IMR-90 (cell line): ENCODE data around the gene MCF2L2. TPM values are rescaled to one million over a fixed set of nuclear protein-coding genes. Genes with fewer than 3 reads are reported as not detected.
A peak's percentile ranks its signal among the peaks of the same experiment; 100 is the strongest.
"Not testable (repeated sequence)": the region's sequence is repeated elsewhere in the genome, so short reads cannot be mapped to it uniquely, and the experiment has no call there.

ENCODE experiments used
- ATAC-seq: fragments of 200-7000 bp; cut with Tn5 transposase; 2 replicates; pipeline ENCODE4 v1.9.1; 2020; ENCODE audit warnings: low read depth, mild to moderate bottlenecking, moderate library complexity
- BruUV-seq: library from RNA; stranded (reverse); fragments of 400-500 nt; replicated peaks from 2 replicates; lab custom pipeline; 2021; lab: Mats Ljungman, UMichigan
- CTCF ChIA-PET: fragments of 300-600 bp; formaldehyde crosslinking; extraction: SDS; loops from one replicate; lab custom pipeline; 2021; ENCODE audit warnings: antibody characterized with exemption; lab: Yijun Ruan, JAX
- POLR2A ChIA-PET: fragments of 300-600 bp; sonication (Branson Sonifier 250); formaldehyde crosslinking; loops from one replicate; lab custom pipeline; 2022; ENCODE audit warnings: antibody characterized with exemption; ENCODE audit not compliant: unreplicated experiment; lab: Charles Lee
- DNase-seq: peaks from one replicate; pipeline ENCODE4 v3.0.0; 2013
- H2AFZ ChIP-seq: replicated peaks from 2 replicates; pipeline ENCODE3; 2013; ENCODE audit warnings: low read length, mild to moderate bottlenecking; ENCODE audit not compliant: poor library complexity
- H2AK5ac ChIP-seq: 2 replicates; pipeline ENCODE4 v1.6.1; 2013; ENCODE audit warnings: low read depth, low read length, inconsistent platforms
- H2AK9ac ChIP-seq: replicated peaks from 2 replicates; pipeline ENCODE3; 2013; ENCODE audit warnings: mild to moderate bottlenecking, low read depth, low read length, moderate library complexity; ENCODE audit not compliant: poor library complexity
- H2BK120ac ChIP-seq: 2 replicates; pipeline ENCODE4 v1.6.1; 2013; ENCODE audit warnings: low read depth, low read length, inconsistent platforms
- H2BK15ac ChIP-seq: 3 replicates; pipeline ENCODE4 v1.6.1; 2013; ENCODE audit warnings: low read depth, low read length, inconsistent platforms
- H2BK20ac ChIP-seq: 2 replicates; pipeline ENCODE4 v1.6.1; 2013; ENCODE audit warnings: low read depth, mild to moderate bottlenecking, inconsistent platforms, low read length, moderate library complexity
- H2BK5ac ChIP-seq: 2 replicates; pipeline ENCODE4 v1.6.1; 2013; ENCODE audit warnings: mild to moderate bottlenecking, low read depth, low read length, inconsistent platforms; ENCODE audit not compliant: poor library complexity, severe bottlenecking
- H3K14ac ChIP-seq: replicated peaks from 2 replicates; pipeline ENCODE4 v1.6.1; 2013; ENCODE audit warnings: low read depth, low read length, inconsistent platforms
- H3K18ac ChIP-seq: 2 replicates; pipeline ENCODE4 v1.6.1; 2013; ENCODE audit warnings: low read depth, low read length, control low read depth
- H3K23ac ChIP-seq: 2 replicates; pipeline ENCODE4 v1.6.1; 2013; ENCODE audit warnings: low read depth, low read length, inconsistent platforms
- H3K27ac ChIP-seq: 2 replicates; pipeline ENCODE4 v1.5.1; 2013; ENCODE audit warnings: mild to moderate bottlenecking, control low read depth, low read length; ENCODE audit not compliant: insufficient read depth
- H3K27me3 ChIP-seq: 2 replicates; pipeline ENCODE4 v1.6.1; 2013; ENCODE audit warnings: low read length; ENCODE audit not compliant: control insufficient read depth, insufficient read depth
- H3K36me3 ChIP-seq: 2 replicates; pipeline ENCODE4 v1.6.1; 2013; ENCODE audit warnings: low read length, mixed read lengths; ENCODE audit not compliant: control insufficient read depth, insufficient read depth
- H3K4ac ChIP-seq: 2 replicates; pipeline ENCODE4 v1.6.1; 2013; ENCODE audit warnings: low read depth, low read length, inconsistent platforms
- H3K4me1 ChIP-seq: 2 replicates; pipeline ENCODE4 v1.6.1; 2013; ENCODE audit warnings: low read length, mixed read lengths; ENCODE audit not compliant: control insufficient read depth, insufficient read depth
- H3K4me2 ChIP-seq: 2 replicates; pipeline ENCODE4 v1.6.1; 2013; ENCODE audit warnings: low read depth, mild to moderate bottlenecking, control low read depth, low read length, moderate library complexity
- H3K4me3 ChIP-seq: 2 replicates; pipeline ENCODE4 v1.5.1; 2013; ENCODE audit warnings: low read depth, mild to moderate bottlenecking, control low read depth, low read length, moderate library complexity; ENCODE audit not compliant: insufficient read depth
- H3K56ac ChIP-seq: 2 replicates; pipeline ENCODE4 v1.6.1; 2013; ENCODE audit warnings: low read length, inconsistent platforms; ENCODE audit not compliant: insufficient read depth; ENCODE audit errors: extremely low read depth
- H3K79me1 ChIP-seq, 2 experiments: 2 replicates each; pipeline ENCODE4 v1.6.1; 2013; ENCODE audit warnings: low read length in 2 of 2, inconsistent platforms in 1 of 2, low read depth in 1 of 2
- H3K9ac ChIP-seq: 2 replicates; pipeline ENCODE4 v1.6.1; 2013; ENCODE audit warnings: low read depth, low read length, control low read depth
- H3K9me1 ChIP-seq: 2 replicates; pipeline ENCODE4 v1.6.1; 2013; ENCODE audit warnings: low read length, inconsistent platforms; ENCODE audit not compliant: insufficient read depth
- H3K9me3 ChIP-seq: 2 replicates; pipeline ENCODE4 v1.6.1; 2013; ENCODE audit warnings: low read length; ENCODE audit not compliant: control insufficient read depth, insufficient read depth
- H4K20me1 ChIP-seq: 2 replicates; pipeline ENCODE4 v1.6.1; 2013; ENCODE audit warnings: low read length, inconsistent platforms; ENCODE audit not compliant: insufficient read depth
- H4K5ac ChIP-seq: 2 replicates; pipeline ENCODE4 v1.6.1; 2013; ENCODE audit warnings: mild to moderate bottlenecking, low read depth, low read length, control low read depth
- H4K8ac ChIP-seq, 2 experiments: 2 replicates each; pipeline ENCODE4 v1.6.1; 2013; ENCODE audit warnings: low read depth in 2 of 2, low read length in 2 of 2, control low read depth in 1 of 2, inconsistent platforms in 1 of 2
- H4K91ac ChIP-seq: 2 replicates; pipeline ENCODE4 v1.6.1; 2013; ENCODE audit warnings: low read depth, low read length, inconsistent platforms; ENCODE audit not compliant: insufficient read depth
- ELK1 ChIP-seq: fragments of 150-350 bp; IDR thresholded peaks from 2 replicates; pipeline ENCODE4 v1.6.1; 2016; ENCODE audit warnings: low read depth, mild to moderate bottlenecking, low read length, moderate library complexity, borderline replicate concordance
- FOS ChIP-seq: fragments of 150-350 bp; IDR thresholded peaks from 2 replicates; pipeline ENCODE4 v1.6.1; 2016; ENCODE audit warnings: low read depth, low read length
- MAFK ChIP-seq: IDR thresholded peaks from 2 replicates; pipeline ENCODE4 v1.6.1; 2012; ENCODE audit warnings: low read depth, low read length, improper control_type of control experiment
- NFE2L2 ChIP-seq: fragments of 150-350 bp; IDR thresholded peaks from 2 replicates; pipeline ENCODE4 v1.6.1; 2016; ENCODE audit warnings: low read depth, mild to moderate bottlenecking, low read length
- POLR2A ChIP-seq: IDR thresholded peaks from 2 replicates; pipeline ENCODE4 v1.6.1; 2012; ENCODE audit warnings: mild to moderate bottlenecking, low read depth, low read length
- RCOR1 ChIP-seq: IDR thresholded peaks from 2 replicates; pipeline ENCODE4 v1.6.1; 2012; ENCODE audit warnings: mild to moderate bottlenecking, low read length, improper control_type of control experiment; ENCODE audit not compliant: insufficient replicate concordance
- RFX5 ChIP-seq: IDR thresholded peaks from 2 replicates; pipeline ENCODE4 v1.8.0; 2012; ENCODE audit warnings: low read depth, mild to moderate bottlenecking, low read length, moderate library complexity
- SMC3 ChIP-seq: fragments of 150-350 bp; IDR thresholded peaks from 2 replicates; pipeline ENCODE4 v1.6.1; 2016; ENCODE audit warnings: low read depth, mild to moderate bottlenecking, antibody characterized with exemption, low read length, moderate library complexity
- WGBS, 2 experiments: methylation state at CpG; one replicate each; pipeline versions ENCODE4 v1.1.5 to v1.1.7; 2013; ENCODE audit warnings: missing lambda C conversion rate in 2 of 2; ENCODE audit not compliant: insufficient read length in 1 of 2; ENCODE audit errors: extremely low coverage in 2 of 2; 5-methylcytosine and 5-hydroxymethylcytosine counted together
- dilution Hi-C: fragments of 300-500 bp; cut with HindIII; formaldehyde crosslinking; loops from one replicate; pipeline ENCODE4 v1.14.3; 2018; ENCODE audit warnings: low sequenced_read_pairs; ENCODE audit not compliant: unreplicated experiment
- in situ Hi-C: fragments of 300-500 bp; cut with MboI; formaldehyde crosslinking; loops from 3 replicates; pipeline ENCODE4 v1.14.3; 2019; ENCODE audit warnings: low sequenced_read_pairs, inconsistent platforms, mixed read lengths
- intact Hi-C: fragments of 100-400 bp; cut with micrococcal nuclease; formaldehyde crosslinking; loops from 2 replicates; pipeline ENCODE4 v1.10.0; 2022
- polyA plus RNA-seq, 3 experiments: library from polyadenylated mRNA; depleted of rRNA; stranded (reverse); fragments of >200 nt; gene quantifications; 2 replicates each; pipeline ENCODE4 v1.2.3, GENCODE V29; 2012; ENCODE audit warnings: low replicate concordance in 1 of 3
- total RNA-seq: library from RNA; depleted of rRNA; stranded (reverse); fragments of >200 nt; gene quantifications from 2 replicates; pipeline ENCODE4 v1.2.3, GENCODE V29; 2012

Gene MCF2L2
- total and polyA plus RNA-seq, 2 of the 4 experiments (the other 2 are of a cell fraction), result under 0.01 TPM; not detected in 1

GRCh38 chr3:183427196-183427875 is 1.1 kb downstream of the MCF2L2 start:
- H2BK5ac ChIP-seq, result no peak overlapping the region
- CTCF ChIA-PET, result no interaction called here
- no peak overlapping the region for H3K9ac ChIP-seq
- H3K27ac ChIP-seq, result no peak overlapping the region
- no peak overlapping the region for H2BK120ac ChIP-seq
- no peak overlapping the region for H3K56ac ChIP-seq
- no peak overlapping the region for H2AK5ac ChIP-seq
- no peak overlapping the region for H2BK15ac ChIP-seq
- H4K91ac ChIP-seq, result no peak overlapping the region
- no peaks in the 10 kb centered on the region for H4K20me1 ChIP-seq
- H2AK9ac ChIP-seq, result no peak overlapping the region
- H3K79me1 ChIP-seq, result no peaks in the 10 kb centered on the region
- peaks cover 61% of the 10 kb centered on the region for H3K27me3 ChIP-seq
- H3K4me1 ChIP-seq, result no peaks in the 10 kb centered on the region
- H3K36me3 ChIP-seq, result no peaks in the 10 kb centered on the region
- no peak overlapping the region for H2BK20ac ChIP-seq
- no peak overlapping the region for H3K14ac ChIP-seq
- H3K23ac ChIP-seq, result no peak overlapping the region
- ATAC-seq, result no peak
- no peak for TF ChIP-seq MAFK
- TF ChIP-seq RCOR1, result no peak
- no peak for TF ChIP-seq SMC3
- TF ChIP-seq ELK1, result no peak
- no peak for TF ChIP-seq FOS
- no peak for TF ChIP-seq NFE2L2
- no peak for TF ChIP-seq RFX5
- no peak for TF ChIP-seq POLR2A
- H4K8ac ChIP-seq, result no peak overlapping the region
- WGBS, 2 experiments, result 30% methylated on average over 20 of the region's 28 CpGs; no CpG with 5 or more reads in 1 of the 2 experiments
- H3K18ac ChIP-seq, result no peak overlapping the region
- in situ Hi-C loops, result no loop called here
- no peak overlapping the region for H4K5ac ChIP-seq
- peak overlapping the region; percentile 54; the same call in 1 of the 2 replicates for H3K4me3 ChIP-seq
- POLR2A ChIA-PET, result no interaction called here
- H2AFZ ChIP-seq, result peak overlapping the region; percentile 86
- intact Hi-C loops, result no loop called here
- dilution Hi-C loops, result no loop called here
- H3K4me2 ChIP-seq, result peak overlapping the region; percentile 69
- H3K4ac ChIP-seq, result no peak overlapping the region
- no peaks in the 10 kb centered on the region; the same call in 1 of the 2 replicates for H3K9me3 ChIP-seq
- no TSS peak for BruUV-seq
- no peaks in the 10 kb centered on the region for H3K9me1 ChIP-seq
- DNase-seq, result no peak

- CTCF ChIA-PET, H3K4me2 ChIP-seq, H3K4me3 ChIP-seq, H3K79me1 ChIP-seq, BruUV-seq, H2AFZ ChIP-seq, H3K14ac ChIP-seq, dilution Hi-C loops, H3K27ac ChIP-seq, H2AK5ac ChIP-seq, in situ Hi-C loops, H4K20me1 ChIP-seq, H3K18ac ChIP-seq, H3K36me3 ChIP-seq, H3K9ac ChIP-seq, H2BK20ac ChIP-seq, H2BK5ac ChIP-seq, H3K9me1 ChIP-seq, H3K23ac ChIP-seq, POLR2A ChIA-PET, ATAC-seq, H3K4me1 ChIP-seq, intact Hi-C loops, H4K5ac ChIP-seq, H2BK15ac ChIP-seq, H3K9me3 ChIP-seq, DNase-seq, H2AK9ac ChIP-seq, H4K8ac ChIP-seq, H3K56ac ChIP-seq, H4K91ac ChIP-seq, H2BK120ac ChIP-seq, H3K4ac ChIP-seq, H3K27me3 ChIP-seq: not testable (repeated sequence)
- no CpG with 5 or more reads among the region's 2 CpGs for WGBS, 2 experiments
Observed at GRCh38 chr3:183418807-183419206, 9.6 kb downstream of the MCF2L2 start.
